SH-SY5Y (cell line): ENCODE results near the gene ARVCF.

Experiments
- GATA2 ChIP-seq: IDR thresholded peaks from 2 replicates; pipeline ENCODE4 v1.6.1; 2011; ENCODE audit warnings: mild to moderate bottlenecking, low read depth, low read length
- GATA3 ChIP-seq: IDR thresholded peaks from 2 replicates; pipeline ENCODE4 v1.6.1; 2011; ENCODE audit warnings: low read depth, mild to moderate bottlenecking, low read length, moderate library complexity

- no peak for TF ChIP-seq GATA2
- TF ChIP-seq GATA3, result no peak
These were observed 45.1 kb downstream of the ARVCF start for GRCh38 chr22:19971276-19972124.
